Breast epithelium (tissue), 3 donors: ENCODE results near the gene PSMD4.

Source experiments
- POLR2A ChIP-seq: fragments of 450-650 bp; IDR thresholded peaks from one replicate; pipeline ENCODE4 v1.6.1; 2016; ENCODE audit warnings: antibody characterized with exemption, mild to moderate bottlenecking, moderate library complexity
- TF ChIP-seq, protein P1 (sequence below), 3 donors: fragments of 450-650 bp; IDR thresholded peaks; one replicate each; pipeline ENCODE4 v1.5.1; 2016 to 2017; ENCODE audit warnings: antibody characterized with exemption in 3 of 3, mild to moderate bottlenecking in 3 of 3, moderate library complexity in 3 of 3

- TF ChIP-seq, protein P1, sequence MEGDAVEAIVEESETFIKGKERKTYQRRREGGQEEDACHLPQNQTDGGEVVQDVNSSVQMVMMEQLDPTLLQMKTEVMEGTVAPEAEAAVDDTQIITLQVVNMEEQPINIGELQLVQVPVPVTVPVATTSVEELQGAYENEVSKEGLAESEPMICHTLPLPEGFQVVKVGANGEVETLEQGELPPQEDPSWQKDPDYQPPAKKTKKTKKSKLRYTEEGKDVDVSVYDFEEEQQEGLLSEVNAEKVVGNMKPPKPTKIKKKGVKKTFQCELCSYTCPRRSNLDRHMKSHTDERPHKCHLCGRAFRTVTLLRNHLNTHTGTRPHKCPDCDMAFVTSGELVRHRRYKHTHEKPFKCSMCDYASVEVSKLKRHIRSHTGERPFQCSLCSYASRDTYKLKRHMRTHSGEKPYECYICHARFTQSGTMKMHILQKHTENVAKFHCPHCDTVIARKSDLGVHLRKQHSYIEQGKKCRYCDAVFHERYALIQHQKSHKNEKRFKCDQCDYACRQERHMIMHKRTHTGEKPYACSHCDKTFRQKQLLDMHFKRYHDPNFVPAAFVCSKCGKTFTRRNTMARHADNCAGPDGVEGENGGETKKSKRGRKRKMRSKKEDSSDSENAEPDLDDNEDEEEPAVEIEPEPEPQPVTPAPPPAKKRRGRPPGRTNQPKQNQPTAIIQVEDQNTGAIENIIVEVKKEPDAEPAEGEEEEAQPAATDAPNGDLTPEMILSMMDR (IDR thresholded peaks at IDR 0.05) = no peak
- TF ChIP-seq POLR2A = no peak
Observed at GRCh38 chr1:151289080-151289935, 34.8 kb downstream of the PSMD4 start.
